ENCODE data around the gene DLAT. TPM values are rescaled to one million over a fixed set of nuclear protein-coding genes. Genes with fewer than 3 reads are reported as not detected.
A peak's percentile ranks its signal among the peaks of the same experiment; 100 is the strongest.

The DLAT gene
- total RNA-seq: 10 to 100 TPM; 15.6 to 15.9 TPM

DNA sequence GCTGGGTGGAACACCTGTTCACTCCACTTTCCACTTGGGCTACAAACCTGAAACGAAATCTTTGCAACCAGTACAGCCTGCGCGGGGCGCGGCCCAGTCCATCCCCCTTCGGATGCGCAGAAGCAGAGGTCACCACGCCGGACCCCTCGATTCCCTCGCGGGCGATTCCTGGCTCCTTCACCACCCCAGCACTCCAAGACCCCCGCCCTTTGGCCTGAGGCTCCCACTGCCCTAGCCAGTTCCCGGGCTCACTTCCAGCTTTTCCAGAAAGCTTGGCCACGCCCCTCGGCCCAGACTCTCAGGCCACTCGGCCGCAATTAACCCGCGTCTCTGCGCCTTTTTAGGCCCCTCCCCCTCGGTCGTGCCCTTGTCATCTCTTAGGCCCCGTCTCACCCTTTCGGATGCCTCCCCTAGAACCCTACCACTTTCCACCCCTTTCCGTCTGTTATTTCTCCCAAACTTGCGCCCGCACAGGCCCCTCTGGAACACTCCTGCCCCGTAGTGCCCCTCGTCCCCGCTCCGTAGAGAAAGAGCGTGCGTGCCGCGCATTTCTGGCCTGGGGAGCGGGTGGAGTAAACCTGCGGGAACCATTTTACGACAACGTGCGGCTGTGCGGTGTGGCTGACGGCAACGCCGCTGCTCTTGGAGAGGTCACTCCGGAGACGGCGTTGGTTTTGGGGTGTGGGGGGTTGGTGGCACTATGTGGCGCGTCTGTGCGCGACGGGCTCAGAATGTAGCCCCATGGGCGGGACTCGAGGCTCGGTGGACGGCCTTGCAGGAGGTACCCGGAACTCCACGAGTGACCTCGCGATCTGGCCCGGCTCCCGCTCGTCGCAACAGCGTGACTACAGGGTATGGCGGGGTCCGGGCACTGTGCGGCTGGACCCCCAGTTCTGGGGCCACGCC lies at the start of gene DLAT:
TSS of gene DLAT (plus strand) at position 636 of the 906 bp plus-strand sequence. CDS start at position 701, 65 bp downstream.
- Histone ChIP-seq H3K4me3 (peak within 1 kb of the TSS; percentile 97), H3K4me1 (ENCODE audit: control insufficient read depth in 1 of 2, low read depth in 2 of 2) (peaks cover 3 to 13% of the 10 kb centered on the region in 2 donors), H3K36me3 (peaks cover 19% of the 10 kb centered on the region), H3K9me3 (no peaks in the 10 kb centered on the region), H3K27me3 (replicated peaks; ENCODE audit: insufficient read depth) (no peaks in the 10 kb centered on the region), H3K27ac (peak within 1 kb of the TSS; percentile 87 to 95)
- ATAC-seq (ENCODE audit: insufficient number of reproducible peaks, low FRiP score, low read depth) (peak; percentile 82), DNase-seq (ENCODE audit: low spot score) (peak; percentile 47)
- no peak for TF ChIP-seq CTCF (IDR thresholded peaks at IDR 0.05)

DNA sequence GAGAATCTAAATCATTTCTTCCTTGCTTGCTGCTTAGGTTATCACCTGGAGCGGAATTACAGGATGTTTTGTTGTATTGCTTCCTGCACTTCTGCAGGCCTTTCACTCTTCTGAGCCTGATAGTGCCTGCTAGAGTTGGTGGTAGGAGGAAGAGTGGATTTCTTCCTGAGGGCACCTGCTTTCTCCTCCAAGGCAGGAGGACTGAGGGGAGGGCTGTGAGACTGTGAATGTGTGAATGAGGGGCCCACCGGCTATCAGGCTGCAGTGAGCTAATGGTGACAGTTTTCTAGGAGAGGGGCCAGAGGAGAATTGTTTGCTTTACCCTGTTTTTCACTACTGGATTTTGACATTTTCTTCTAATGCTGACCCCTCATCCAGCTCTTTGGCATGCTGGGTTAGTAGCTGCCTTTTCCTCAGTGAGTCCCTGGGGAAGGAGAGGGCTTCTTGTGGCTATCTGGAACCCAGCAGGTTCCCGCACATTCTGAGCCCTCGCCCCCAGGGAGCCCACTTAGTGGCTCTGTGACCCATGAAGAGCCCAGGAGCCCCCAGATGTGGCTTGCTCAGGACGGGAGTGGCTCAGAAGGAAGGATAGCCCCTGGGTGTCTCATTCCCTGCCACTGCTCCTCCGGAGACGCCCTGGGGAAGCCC lies 49.0 kb upstream of the DLAT start:
- no peaks in the 10 kb centered on the region for H3K9me3 ChIP-seq
- no peaks in the 10 kb centered on the region for H3K27me3 ChIP-seq (replicated peaks; ENCODE audit: insufficient read depth)
- peak overlapping the region; percentile 93 to 94 for H3K27ac ChIP-seq
- DNase-seq (ENCODE audit: low spot score): no peak
- H3K36me3 ChIP-seq: peaks cover 7% of the 10 kb centered on the region
- no peak for TF ChIP-seq CTCF (IDR thresholded peaks at IDR 0.05)
- H3K4me3 ChIP-seq: peak overlapping the region; percentile 87
- ATAC-seq (ENCODE audit: insufficient number of reproducible peaks, low FRiP score, low read depth): no peak
- peaks cover 6 to 29% of the 10 kb centered on the region in 2 donors for H3K4me1 ChIP-seq (ENCODE audit: control insufficient read depth in 1 of 2, low read depth in 2 of 2)

- Histone ChIP-seq H3K4me3 (peak overlapping the region; percentile 87), H3K36me3 (peaks cover 7% of the 10 kb centered on the region), H3K27ac (peak overlapping the region; percentile 93 to 94), H3K4me1 (ENCODE audit: control insufficient read depth in 1 of 2, low read depth in 2 of 2) (peaks cover 6 to 34% of the 10 kb centered on the region in 2 donors), H3K27me3 (replicated peaks; ENCODE audit: insufficient read depth) (no peaks in the 10 kb centered on the region), H3K9me3 (no peaks in the 10 kb centered on the region)
- ATAC-seq (ENCODE audit: insufficient number of reproducible peaks, low FRiP score, low read depth) (peak; percentile 64), DNase-seq (ENCODE audit: low spot score) (peak; percentile 36)
- no peak for TF ChIP-seq CTCF (IDR thresholded peaks at IDR 0.05)
Observed at GRCh38 chr11:111976767-111977145, 48.5 kb upstream of the DLAT start.

DNA sequence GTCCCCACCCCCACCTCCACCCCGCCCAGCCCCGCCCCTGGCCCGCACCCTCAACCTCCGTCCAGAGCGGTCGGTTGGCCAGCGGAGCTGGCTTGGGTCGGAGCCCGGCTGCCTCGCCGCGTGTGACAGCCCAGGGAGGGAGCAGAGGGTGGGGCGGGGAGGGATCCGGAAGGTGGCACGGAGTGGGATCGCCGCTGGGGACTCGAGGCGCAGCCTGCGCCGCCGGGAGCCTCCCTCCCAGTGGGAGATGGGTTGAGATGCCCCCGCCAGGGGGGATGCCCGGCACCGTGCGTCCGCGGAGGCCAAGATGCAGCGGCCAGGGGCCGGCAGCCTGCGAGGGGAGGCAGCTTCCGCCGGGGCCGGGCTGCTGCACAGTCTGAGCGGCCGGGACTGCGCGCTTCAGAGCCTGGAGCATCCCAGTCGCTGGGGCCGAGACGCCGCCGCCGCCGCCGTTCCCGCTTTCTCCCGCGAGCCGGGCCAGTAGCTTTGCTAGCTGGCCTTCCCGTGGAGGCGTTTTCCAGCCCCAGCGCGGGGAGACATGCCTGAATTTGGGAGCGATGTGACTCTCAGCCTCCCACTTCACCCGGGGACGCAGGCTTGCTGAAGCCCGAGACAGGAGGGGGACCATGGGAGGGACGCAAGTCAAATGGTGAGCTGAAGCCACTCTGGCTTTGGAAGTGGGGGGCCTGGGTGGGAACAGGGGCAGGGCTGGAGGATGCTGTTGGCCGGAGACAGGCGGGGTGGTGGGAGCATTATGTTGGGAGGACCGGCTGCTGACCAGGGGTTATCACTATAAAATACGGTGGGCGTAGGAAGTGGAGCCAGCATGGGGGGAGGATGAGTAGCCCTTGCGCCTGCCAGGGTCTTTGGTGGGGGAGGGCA lies 47.8 kb upstream of the DLAT start:
- Histone ChIP-seq H3K36me3 (peaks cover 9% of the 10 kb centered on the region), H3K9me3 (no peaks in the 10 kb centered on the region), H3K27me3 (replicated peaks; ENCODE audit: insufficient read depth) (no peaks in the 10 kb centered on the region), H3K27ac (peak overlapping the region; percentile 93 to 94), H3K4me1 (ENCODE audit: control insufficient read depth in 1 of 2, low read depth in 2 of 2) (peaks cover 6 to 40% of the 10 kb centered on the region in 2 donors), H3K4me3 (peak overlapping the region; percentile 87)
- DNase-seq (ENCODE audit: low spot score) (peak; percentile 52), ATAC-seq (ENCODE audit: insufficient number of reproducible peaks, low FRiP score, low read depth) (peak; percentile 15)
- no peak for TF ChIP-seq CTCF (IDR thresholded peaks at IDR 0.05)
